Nephron (organoid): ENCODE data around the gene C19orf25.
A peak's percentile ranks its signal among the peaks of the same experiment; 100 is the strongest.

Experiments used
- H3K27ac Mint-ChIP-seq, 3 experiments: 2 replicates each; pipeline ENCODE4 v1.8.0; 2020; ENCODE audit warnings: mixed read lengths in 3 of 3, mild to moderate bottlenecking in 2 of 3, moderate library complexity in 1 of 3
- H3K27me3 Mint-ChIP-seq: 2 replicates; pipeline ENCODE4 v1.8.0; 2021; ENCODE audit warnings: low read depth, mild to moderate bottlenecking, moderate library complexity, mixed read lengths
- H3K36me3 Mint-ChIP-seq: 2 replicates; pipeline ENCODE4 v1.8.0; 2020; ENCODE audit warnings: low read depth, mixed read lengths
- H3K4me1 Mint-ChIP-seq: 2 replicates; pipeline ENCODE4 v1.8.0; 2020; ENCODE audit warnings: mixed read lengths
- H3K4me3 Mint-ChIP-seq, 3 experiments: 2 replicates each; pipeline ENCODE4 v1.8.0; 2020; ENCODE audit warnings: mild to moderate bottlenecking in 3 of 3, mixed read lengths in 3 of 3, moderate library complexity in 2 of 3
- H3K9me3 Mint-ChIP-seq: 2 replicates; pipeline ENCODE4 v1.8.0; 2020; ENCODE audit warnings: mixed read lengths
- TF ChIP-seq, protein P1 (sequence below), 3 experiments: fragments of 200-600 bp; sonication (generic); IDR thresholded peaks; one replicate each; pipeline ENCODE4 v1.5.0; 2021; ENCODE audit warnings: antibody characterized with exemption in 3 of 3; ENCODE audit not compliant: unreplicated experiment in 3 of 3

Gene C19orf25

DNA sequence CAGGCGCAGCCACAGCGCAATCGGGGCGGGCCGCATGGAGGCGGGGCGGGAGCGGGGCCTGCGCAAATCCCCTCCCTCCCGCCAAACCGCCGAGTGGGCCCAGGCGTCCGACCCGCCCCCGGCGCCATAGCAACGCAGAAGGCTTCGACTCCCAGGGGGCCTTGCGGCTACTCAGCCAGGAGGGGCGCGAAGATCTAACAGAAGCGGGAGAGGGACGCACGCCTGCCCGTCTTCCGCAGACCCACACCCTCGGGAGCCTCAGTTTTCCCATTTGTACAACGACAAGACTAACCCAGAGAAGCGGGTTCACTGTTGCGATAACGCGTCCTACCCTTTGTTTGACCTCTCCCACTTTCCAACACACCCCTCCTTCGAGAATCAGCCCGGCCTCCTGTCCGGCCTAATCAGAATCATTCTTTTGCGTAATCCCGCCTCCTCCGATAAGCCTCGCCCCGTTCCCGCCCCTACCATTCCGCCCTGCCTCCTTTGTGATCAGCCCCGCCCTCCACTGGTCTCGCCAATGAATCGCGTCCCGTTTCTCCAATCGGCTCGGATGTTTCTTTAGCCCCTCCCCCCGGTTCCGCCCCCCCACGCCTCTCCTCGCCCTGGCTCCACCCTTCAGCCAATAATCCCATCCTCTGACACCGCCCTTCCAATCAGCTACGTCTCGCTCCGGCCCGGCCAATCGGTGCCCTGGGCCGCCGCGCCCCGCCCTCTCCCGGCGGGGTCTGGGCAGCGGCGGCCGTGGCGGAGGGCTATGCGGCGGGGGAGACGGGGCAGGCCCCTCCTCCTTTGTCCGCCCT, 11.5 kb upstream of the C19orf25 start, which contains the start of gene PCSK4:
TSS of gene PCSK4 (minus strand) at position 40 of the 803 bp plus-strand sequence. CDS start at position 36, 4 bp downstream.
- Mint-ChIP-seq H3K27me3 (peaks cover 23% of the 10 kb centered on the region), H3K27ac (peak within 1 kb of the TSS; percentile 74 to 96 (median 89)), H3K4me1 (peaks cover 5% of the 10 kb centered on the region), H3K36me3 (no peaks in the 10 kb centered on the region), H3K9me3 (no peaks in the 10 kb centered on the region), H3K4me3 (peak within 1 kb of the TSS; percentile 85 to 88 (median 87))
- TF ChIP-seq, protein P1, sequence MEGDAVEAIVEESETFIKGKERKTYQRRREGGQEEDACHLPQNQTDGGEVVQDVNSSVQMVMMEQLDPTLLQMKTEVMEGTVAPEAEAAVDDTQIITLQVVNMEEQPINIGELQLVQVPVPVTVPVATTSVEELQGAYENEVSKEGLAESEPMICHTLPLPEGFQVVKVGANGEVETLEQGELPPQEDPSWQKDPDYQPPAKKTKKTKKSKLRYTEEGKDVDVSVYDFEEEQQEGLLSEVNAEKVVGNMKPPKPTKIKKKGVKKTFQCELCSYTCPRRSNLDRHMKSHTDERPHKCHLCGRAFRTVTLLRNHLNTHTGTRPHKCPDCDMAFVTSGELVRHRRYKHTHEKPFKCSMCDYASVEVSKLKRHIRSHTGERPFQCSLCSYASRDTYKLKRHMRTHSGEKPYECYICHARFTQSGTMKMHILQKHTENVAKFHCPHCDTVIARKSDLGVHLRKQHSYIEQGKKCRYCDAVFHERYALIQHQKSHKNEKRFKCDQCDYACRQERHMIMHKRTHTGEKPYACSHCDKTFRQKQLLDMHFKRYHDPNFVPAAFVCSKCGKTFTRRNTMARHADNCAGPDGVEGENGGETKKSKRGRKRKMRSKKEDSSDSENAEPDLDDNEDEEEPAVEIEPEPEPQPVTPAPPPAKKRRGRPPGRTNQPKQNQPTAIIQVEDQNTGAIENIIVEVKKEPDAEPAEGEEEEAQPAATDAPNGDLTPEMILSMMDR (IDR thresholded peaks at IDR 0.05; ENCODE audit: unreplicated experiment in 3 of 3): no peak

DNA sequence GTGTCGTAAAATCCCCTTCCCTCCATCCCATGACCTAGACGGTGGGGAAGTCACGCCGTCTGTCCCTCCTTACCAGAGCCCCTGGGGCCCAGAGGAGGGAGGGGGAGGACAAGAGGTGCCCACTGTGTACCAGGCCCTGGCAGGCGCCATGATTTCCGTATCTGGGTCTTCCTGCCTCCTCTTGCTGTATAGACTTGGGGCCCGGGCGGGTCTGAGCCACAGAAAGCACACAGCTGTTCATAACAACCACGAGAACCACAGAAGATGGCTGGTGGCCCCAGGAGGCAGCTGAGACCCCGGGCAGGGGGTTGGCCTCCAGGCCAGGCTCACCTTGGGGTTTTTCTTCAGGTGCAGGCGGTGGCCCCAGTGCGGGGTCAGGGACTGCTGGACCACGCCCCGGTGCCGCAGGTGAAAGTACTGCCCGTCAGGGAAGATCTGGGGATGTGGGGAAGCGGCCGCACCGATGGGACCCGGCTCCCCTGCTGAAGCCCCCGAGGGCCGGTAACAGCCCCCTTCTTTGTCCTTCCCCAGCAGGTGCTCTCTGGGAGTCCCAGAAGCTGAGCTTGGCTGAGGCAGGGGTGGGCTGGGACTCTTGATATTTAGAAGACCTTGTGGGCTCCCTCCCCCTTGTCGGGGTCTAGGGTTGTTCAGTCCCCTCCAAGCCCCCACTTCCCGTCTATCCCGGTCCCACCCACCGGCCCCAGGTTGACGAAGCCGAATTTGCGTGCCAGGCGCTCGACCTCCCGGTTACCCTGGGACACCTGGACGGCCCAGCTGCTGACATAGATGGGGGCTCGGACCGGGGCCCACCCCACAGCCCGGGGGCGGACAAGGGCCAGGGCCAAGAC, 10.7 kb upstream of the C19orf25 start:
- Mint-ChIP-seq H3K9me3 (no peaks in the 10 kb centered on the region), H3K27ac (peak overlapping the region in 1 of 3 experiments; percentile 42), H3K4me1 (peaks cover 5% of the 10 kb centered on the region), H3K27me3 (peaks cover 20% of the 10 kb centered on the region), H3K4me3 (peak overlapping the region; percentile 62 to 87 (median 69)), H3K36me3 (no peaks in the 10 kb centered on the region)
- TF ChIP-seq, protein P1 (IDR thresholded peaks at IDR 0.05; ENCODE audit: unreplicated experiment in 3 of 3): no peak

DNA sequence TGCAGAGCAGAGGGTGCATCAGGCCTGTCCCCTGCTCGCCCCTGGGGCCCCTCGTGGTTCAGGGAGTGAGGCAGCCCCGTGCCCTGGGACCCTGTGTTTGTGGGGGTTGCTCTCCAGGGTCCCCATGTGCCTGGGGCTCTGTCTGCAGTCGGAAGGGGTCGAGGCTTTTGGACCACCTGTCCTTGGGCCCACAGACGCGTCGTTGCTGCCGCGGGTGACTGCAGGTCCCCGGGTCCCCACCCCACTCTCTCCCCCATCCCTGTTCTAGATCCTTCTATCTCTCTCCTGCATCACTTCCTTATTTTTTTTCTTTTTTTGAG, 9.2 kb upstream of the C19orf25 start:
- Mint-ChIP-seq H3K36me3 (no peaks in the 10 kb centered on the region), H3K4me1 (peaks cover 5% of the 10 kb centered on the region), H3K4me3 (peak overlapping the region in 1 of 3 experiments; percentile 21), H3K27me3 (peaks cover 12% of the 10 kb centered on the region), H3K27ac (no peak overlapping the region), H3K9me3 (no peaks in the 10 kb centered on the region)
- TF ChIP-seq, protein P1 (IDR thresholded peaks at IDR 0.05; ENCODE audit: unreplicated experiment in 3 of 3): no peak

DNA sequence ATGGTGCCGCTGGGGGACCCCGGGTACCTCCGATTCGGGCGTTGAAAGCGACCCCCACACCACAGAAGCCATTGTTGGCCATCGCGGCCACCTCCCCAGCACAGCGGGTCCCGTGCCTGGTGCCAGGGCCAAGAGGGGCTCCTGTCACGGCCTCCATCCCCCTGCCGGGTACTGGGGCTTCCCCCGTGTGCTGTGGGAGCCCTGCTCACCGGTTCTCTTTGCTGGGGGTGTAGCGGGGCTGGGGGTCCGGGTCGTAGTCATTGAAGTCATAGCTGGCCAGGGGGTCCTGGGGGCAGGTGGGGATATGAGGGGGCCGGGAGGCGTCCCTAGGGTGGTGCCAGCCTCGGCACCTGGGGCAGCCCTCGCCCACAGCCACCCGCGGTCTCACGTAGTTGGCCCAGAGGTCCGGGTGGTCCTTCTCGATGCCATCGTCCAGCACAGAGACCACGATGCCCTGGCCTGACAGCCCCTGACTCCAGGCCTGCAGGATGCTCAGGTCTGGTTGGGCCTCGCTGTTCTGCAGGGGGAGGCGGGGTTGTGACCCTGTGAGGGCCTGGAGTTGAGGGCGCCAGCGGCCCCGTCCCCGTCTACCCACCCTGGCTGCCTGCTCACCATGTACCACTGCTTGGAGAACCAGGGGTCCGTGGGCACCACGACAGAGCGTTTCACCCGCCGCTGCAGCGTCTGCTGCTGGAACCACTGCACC, 8.7 kb upstream of the C19orf25 start:
- Mint-ChIP-seq H3K27ac (no peak overlapping the region), H3K27me3 (peaks cover 11% of the 10 kb centered on the region), H3K9me3 (no peaks in the 10 kb centered on the region), H3K36me3 (no peaks in the 10 kb centered on the region), H3K4me3 (no peak overlapping the region), H3K4me1 (peaks cover 5% of the 10 kb centered on the region)
- TF ChIP-seq, protein P1 (IDR thresholded peaks at IDR 0.05; ENCODE audit: unreplicated experiment in 3 of 3): no peak

DNA sequence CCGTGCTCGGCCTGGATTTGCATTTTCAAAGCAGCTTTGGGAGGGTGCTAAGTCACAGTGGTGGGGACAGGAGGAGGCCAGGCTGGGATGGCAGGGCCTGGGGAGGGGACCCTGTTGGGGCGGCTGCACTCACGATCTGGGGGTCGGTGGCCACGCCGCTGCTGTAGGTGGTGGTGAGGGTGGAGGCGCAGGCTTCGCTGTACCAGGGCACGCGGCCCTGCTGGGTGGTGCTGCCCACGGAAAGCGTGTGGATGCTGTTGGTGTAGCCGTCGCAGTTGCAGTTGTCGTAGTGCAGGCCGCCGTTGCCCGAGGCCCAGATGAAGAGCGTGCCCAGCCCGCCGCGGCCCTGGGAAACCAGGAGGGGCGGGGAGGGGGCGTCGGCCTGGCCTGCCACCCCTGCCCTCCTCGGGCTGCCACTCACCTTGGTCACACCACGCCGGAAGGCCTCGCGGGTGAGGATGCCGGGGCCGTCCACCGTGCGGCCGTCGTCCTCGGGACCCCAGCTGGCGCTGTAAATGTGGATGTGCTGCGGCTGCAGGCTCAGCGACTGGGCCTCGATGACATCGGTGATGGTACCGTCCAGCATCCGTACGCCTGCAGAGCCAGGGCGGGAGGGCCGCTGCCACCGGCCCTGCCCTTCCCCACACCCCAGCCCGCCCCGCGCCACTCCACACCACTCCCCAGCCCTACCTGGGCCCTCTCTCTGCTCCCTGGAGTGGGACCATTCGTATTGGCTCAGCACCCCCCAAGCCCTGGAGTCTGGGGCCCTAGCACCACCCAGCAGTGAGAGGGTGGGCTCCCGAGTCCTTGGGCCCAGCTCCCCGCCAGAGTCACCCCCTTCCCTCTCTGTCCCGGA, 7.9 kb upstream of the C19orf25 start:
- no peaks in the 10 kb centered on the region for H3K9me3 Mint-ChIP-seq
- H3K4me3 Mint-ChIP-seq: no peak overlapping the region
- peaks cover 5% of the 10 kb centered on the region for H3K27me3 Mint-ChIP-seq
- H3K4me1 Mint-ChIP-seq: peaks cover 4% of the 10 kb centered on the region
- TF ChIP-seq, protein P1 (IDR thresholded peaks at IDR 0.05; ENCODE audit: unreplicated experiment in 3 of 3): no peak
- H3K36me3 Mint-ChIP-seq: no peaks in the 10 kb centered on the region
- H3K27ac Mint-ChIP-seq: no peak overlapping the region
